Activated CD4-positive, alpha-beta T cell treated with anti-CD3 and anti-CD28 coated beads, Interleukin-2, Interleukin-4, amounts not matched to agents 100 ng/mL and 50 ng/mL, durations not matched to agents 16 hours and 8 hours (primary cell): ENCODE data around the gene ADCY5.
A peak's percentile ranks its signal among the peaks of the same experiment; 100 is the strongest.

Experiments used
- DNase-seq: peaks from one replicate; pipeline ENCODE4 v3.0.0-alpha.2; 2020; ENCODE audit warnings: low spot score

Gene ADCY5

GRCh38 chr3:123341871-123342630 is 106.8 kb downstream of the ADCY5 start:
- no peak for DNase-seq

GRCh38 chr3:123340336-123340735 is 108.6 kb downstream of the ADCY5 start:
- no peak for DNase-seq

GRCh38 chr3:123339302-123339701 is 109.6 kb downstream of the ADCY5 start:
- DNase-seq, result no peak

GRCh38 chr3:123338620-123339061 is 110.2 kb downstream of the ADCY5 start:
- no peak for DNase-seq

- DNase-seq, result no peak
Observed at GRCh38 chr3:123337948-123338619, 110.8 kb downstream of the ADCY5 start.

- DNase-seq, result no peak
Observed at GRCh38 chr3:123337226-123337625, 111.7 kb downstream of the ADCY5 start.

- DNase-seq, result no peak
Observed at GRCh38 chr3:123336441-123336851, 112.4 kb downstream of the ADCY5 start.

GRCh38 chr3:123336001-123336400 is 112.9 kb downstream of the ADCY5 start:
- DNase-seq, result no peak

- DNase-seq, result no peak
Observed at GRCh38 chr3:123335007-123335670, 113.8 kb downstream of the ADCY5 start.

GRCh38 chr3:123334056-123334455 is 114.8 kb downstream of the ADCY5 start:
- no peak for DNase-seq

GRCh38 chr3:123333401-123333800 is 115.5 kb downstream of the ADCY5 start:
- DNase-seq, result no peak

- no peak for DNase-seq
Observed at GRCh38 chr3:123332124-123332641, 116.7 kb downstream of the ADCY5 start.

GRCh38 chr3:123331651-123332050 is 117.2 kb downstream of the ADCY5 start:
- no peak for DNase-seq

GRCh38 chr3:123331006-123331405 is 117.9 kb downstream of the ADCY5 start:
- DNase-seq, result no peak

GRCh38 chr3:123330441-123330991 is 118.4 kb downstream of the ADCY5 start:
- DNase-seq, result no peak

GRCh38 chr3:123329636-123330340 is 119.1 kb downstream of the ADCY5 start:
- no peak for DNase-seq

GRCh38 chr3:123328851-123329635 is 119.8 kb downstream of the ADCY5 start:
- peak; percentile 73 for DNase-seq

- no peak for DNase-seq
Observed at GRCh38 chr3:123327956-123328850, 120.7 kb downstream of the ADCY5 start.

- no peak for DNase-seq
Observed at GRCh38 chr3:123327480-123327879, 121.4 kb downstream of the ADCY5 start.

- DNase-seq, result no peak
Observed at GRCh38 chr3:123326531-123326930, 122.4 kb downstream of the ADCY5 start.
